Astrocyte of the cerebellum (primary cell): ENCODE data around the gene IMMP2L.
"Not testable (repeated sequence)": the region's sequence is repeated elsewhere in the genome, so short reads cannot be mapped to it uniquely, and the experiment has no call there.

Experiments used
- DNase-seq: peaks from one replicate; pipeline ENCODE4 v3.0.0-alpha.2; 2011; ENCODE audit warnings: low read depth
- H3K4me3 ChIP-seq: 2 replicates; pipeline ENCODE4 v1.5.1; 2011; ENCODE audit warnings: mild to moderate bottlenecking, low read depth, low read length, moderate library complexity
- CTCF ChIP-seq: IDR thresholded peaks from 2 replicates; pipeline ENCODE4 v1.5.1; 2012; ENCODE audit warnings: low read length, low read depth, moderate library complexity, mild to moderate bottlenecking; ENCODE audit errors: missing control alignments
- in situ Hi-C: cut with HindIII; loops from 2 replicates; pipeline ENCODE4 v1.10.0; 2017; ENCODE audit warnings: low sequenced_read_pairs

Gene IMMP2L

GRCh38 chr7:111561904-111562732 lies at the start of gene IMMP2L:
Gene IMMP2L (minus strand): TSS chr7:111562492.
- peak; percentile 48 for DNase-seq
- TF ChIP-seq CTCF: peak; percentile 44
- in situ Hi-C loops: no loop called here
- H3K4me3 ChIP-seq: peak within 1 kb of the TSS; percentile 59

GRCh38 chr7:111609483-111610254 lies 47.4 kb upstream of the IMMP2L start:
- H3K4me3 ChIP-seq, DNase-seq, in situ Hi-C loops: not testable (repeated sequence)

DNA sequence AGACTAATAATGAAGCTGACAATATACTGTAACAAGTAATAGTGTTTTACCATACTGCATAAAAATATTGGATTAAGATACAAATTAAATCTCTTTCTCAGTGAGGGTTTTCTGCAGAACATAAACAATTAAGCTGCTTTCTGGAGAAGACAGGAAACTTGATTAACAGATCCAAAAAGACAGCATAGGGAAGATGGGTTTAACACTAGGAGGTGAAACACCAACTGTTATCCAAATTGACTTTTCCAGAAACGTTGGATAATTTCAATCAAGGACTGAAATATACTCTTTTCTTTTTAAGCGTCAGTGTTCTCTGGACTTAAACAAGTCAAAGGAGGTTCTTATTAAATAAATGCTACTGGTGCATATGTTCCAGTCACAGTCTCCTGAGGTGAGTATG lies 45.3 kb upstream of the IMMP2L start:
- in situ Hi-C loops: no loop called here
- no peak for DNase-seq
- no peak for TF ChIP-seq CTCF
- no peak overlapping the region for H3K4me3 ChIP-seq

GRCh38 chr7:111605246-111605645 lies 43.0 kb upstream of the IMMP2L start:
- no peak for TF ChIP-seq CTCF
- in situ Hi-C loops: no loop called here
- H3K4me3 ChIP-seq: no peak overlapping the region
- DNase-seq: no peak

GRCh38 chr7:111600091-111600490 lies 37.8 kb upstream of the IMMP2L start:
- no peak for DNase-seq
- no peak for TF ChIP-seq CTCF
- in situ Hi-C loops: no loop called here
- no peak overlapping the region for H3K4me3 ChIP-seq

DNA sequence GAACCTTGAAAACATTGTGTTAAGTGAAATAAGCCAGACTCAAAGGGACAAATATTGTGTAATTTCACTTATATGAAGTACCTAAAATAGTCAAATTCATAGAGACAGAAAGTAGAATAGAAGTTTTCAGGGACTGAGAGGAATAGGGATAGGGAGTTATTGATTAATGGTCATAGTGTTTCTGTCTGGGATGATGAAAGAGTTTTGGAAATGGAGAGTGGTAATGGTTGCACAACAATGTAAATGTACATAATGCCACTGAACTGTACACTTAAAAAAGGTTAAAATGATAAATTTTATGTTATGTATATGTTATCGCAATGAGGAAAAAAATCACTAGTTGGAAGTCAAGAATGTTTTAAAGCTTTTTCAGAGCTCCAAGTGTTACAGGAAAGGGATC lies 33.5 kb upstream of the IMMP2L start:
- in situ Hi-C loops: no loop called here
- H3K4me3 ChIP-seq: no peak overlapping the region
- DNase-seq: no peak
- TF ChIP-seq CTCF: no peak

- no peak for DNase-seq
- TF ChIP-seq CTCF: no peak
- in situ Hi-C loops: no loop called here
- H3K4me3 ChIP-seq: no peak overlapping the region
Measured at GRCh38 chr7:111594602-111595001, 32.3 kb upstream of the IMMP2L start.
